K562 (cell line): Measurements from ENCODE around the gene TSPAN14. TPM values are rescaled to one million over a fixed set of nuclear protein-coding genes. Genes with fewer than 3 reads are reported as not detected.

ENCODE experiments used
- CCAR2 ChIP-seq: fragments of 200-400 bp; formaldehyde crosslinking; IDR thresholded peaks from 2 replicates; pipeline ENCODE4 v1.6.1; 2017; ENCODE audit warnings: mild to moderate bottlenecking, low read depth, low read length
- COPS2 ChIP-seq: fragments of 450-650 bp; conservative IDR thresholded peaks from 2 replicates; pipeline ENCODE4 v1.6.1; 2016; ENCODE audit warnings: mild to moderate bottlenecking, moderate library complexity
- CREB5 ChIP-seq: fragments of 250-450 bp; sonication (Bioruptor Pico); IDR thresholded peaks from 2 replicates; pipeline ENCODE4 v1.5.0; 2020; ENCODE audit warnings: mild to moderate bottlenecking
- EGR1 ChIP-seq: fragments of 450-650 bp; conservative IDR thresholded peaks from 2 replicates; pipeline ENCODE4 v1.6.1; 2017; ENCODE audit warnings: mild to moderate bottlenecking
- ELF2 ChIP-seq: fragments of 250-450 bp; sonication (Bioruptor Pico); IDR thresholded peaks from 2 replicates; pipeline ENCODE4 v1.5.0; 2021; ENCODE audit warnings: mild to moderate bottlenecking
- NCOR1 ChIP-seq: fragments of 450-650 bp; IDR thresholded peaks from 2 replicates; pipeline ENCODE4 v1.6.1; 2016; ENCODE audit warnings: mild to moderate bottlenecking, moderate library complexity
- RREB1 ChIP-seq: fragments of 250-450 bp; sonication (Bioruptor Pico); IDR thresholded peaks from 2 replicates; pipeline ENCODE4 v1.4.0; 2020
- ZNF398 ChIP-seq: fragments of 250-450 bp; sonication (Bioruptor Pico); IDR thresholded peaks from 2 replicates; pipeline ENCODE4 v1.8.0; 2021; ENCODE audit warnings: moderate library complexity, mild to moderate bottlenecking, inconsistent platforms
- ZNF407 ChIP-seq: fragments of 450-650 bp; IDR thresholded peaks from 2 replicates; pipeline ENCODE4 v1.6.1; 2016; ENCODE audit warnings: low read depth
- polyA plus RNA-seq, 8 experiments: library from polyadenylated mRNA; depleted of rRNA in 4 of 8; stranded (reverse) in 5 of 8; unstranded in 3 of 8; fragments of >200 nt; fragmentation: Nextera tagmentation in 2 of 8; fragmentation: Illumina TruSeq in 1 of 8; extraction: Ambion mirVana in 2 of 8; extraction: Trizol in 1 of 8; gene quantifications; 2 replicates each; pipeline versions ENCODE4 v1.2.1 to v1.2.3, GENCODE V29; 2011 to 2014; ENCODE audit warnings: inconsistent platforms in 1 of 8, missing spikeins in 1 of 8
- total RNA-seq, 7 experiments: library from RNA; depleted of rRNA in 6 of 7; stranded (reverse); fragments of >200 nt in 6 of 7; fragmentation: Illumina TruSeq in 2 of 7; extraction: Trizol in 2 of 7; gene quantifications; 2 replicates each; pipeline versions ENCODE4 v1.2.1 to v1.2.3, GENCODE V29; 2011 to 2021; ENCODE audit warnings: low replicate concordance in 1 of 7

The TSPAN14 gene
- total and polyA plus RNA-seq, 9 of the 15 experiments (the other 6 are each of a cell fraction or from before 2014, with no cell fraction given), result 5.8 to 92.9 (median 23.3) TPM

GRCh38 chr10:80459047-80459865 lies 5.1 kb downstream of the TSPAN14 start (continued):
- TF ChIP-seq RREB1 (CRISPR knock-in tag), result no peak
- 0 out of 2 replicates have a peak, but pooled peaks have one; percentile 2 for TF ChIP-seq ZNF407
- TF ChIP-seq EGR1, result no peak
- no peak for TF ChIP-seq COPS2
- no peak for TF ChIP-seq CREB5
- TF ChIP-seq ZNF398 (CRISPR knock-in tag), result no peak
- TF ChIP-seq NCOR1, result no peak; the same call in 1 of the 2 replicates
- no peak for TF ChIP-seq CCAR2
- no peak for TF ChIP-seq ELF2
